PC-9 (cell line): ENCODE results near the gene UBE2S. TPM values are rescaled to one million over a fixed set of nuclear protein-coding genes. Genes with fewer than 3 reads are reported as not detected.

ENCODE experiments used
- BruUV-seq: library from RNA; stranded (reverse); fragments of 400-500 nt; replicated peaks from 2 replicates; lab custom pipeline; 2021; lab: Mats Ljungman, UMichigan
- CTCF ChIA-PET: fragments of 300-600 bp; sonication (Branson Sonifier 250); formaldehyde crosslinking; loops from one replicate; lab custom pipeline; 2022; ENCODE audit warnings: antibody characterized with exemption; lab: Charles Lee
- POLR2A ChIA-PET: fragments of 300-600 bp; sonication (Branson Sonifier 250); formaldehyde crosslinking; loops from one replicate; lab custom pipeline; 2022; ENCODE audit warnings: antibody characterized with exemption; ENCODE audit not compliant: unreplicated experiment; lab: Charles Lee
- DNase-seq, 2 experiments: peaks; one replicate each; pipeline versions ENCODE4 v3.0.0 to v3.0.0-alpha.2; 2015 to 2022; ENCODE audit warnings: mixed read lengths in 1 of 2
- H2AFZ ChIP-seq: fragments of 200-600 bp; sonication (generic); 2 replicates; pipeline ENCODE4 v1.8.1; 2017; ENCODE audit warnings: antibody characterized with exemption
- H3F3A ChIP-seq: fragments of 200-600 bp; sonication (generic); 2 replicates; pipeline ENCODE4 v1.8.1; 2017; ENCODE audit warnings: antibody characterized with exemption, mild to moderate bottlenecking, low read depth; ENCODE audit not compliant: insufficient read depth
- H3K27ac ChIP-seq: fragments of 200-600 bp; sonication (generic); 2 replicates; pipeline ENCODE4 v1.6.1; 2016; ENCODE audit warnings: mixed run types
- H3K27me3 ChIP-seq: fragments of 200-600 bp; sonication (generic); 2 replicates; pipeline ENCODE4 v1.6.1; 2016; ENCODE audit warnings: low read depth, mixed run types; ENCODE audit not compliant: insufficient read depth
- H3K36me3 ChIP-seq: fragments of 200-600 bp; sonication (generic); 2 replicates; pipeline ENCODE4 v1.6.1; 2016; ENCODE audit warnings: low read depth, mixed run types
- H3K4me1 ChIP-seq: fragments of 200-600 bp; sonication (generic); replicated peaks from 2 replicates; pipeline ENCODE4 v1.6.1; 2016; ENCODE audit warnings: mixed run types; ENCODE audit not compliant: insufficient read depth
- H3K4me2 ChIP-seq: fragments of 200-600 bp; sonication (generic); 2 replicates; pipeline ENCODE4 v1.6.1; 2017; ENCODE audit warnings: mixed run types
- H3K4me3 ChIP-seq: fragments of 200-600 bp; sonication (generic); 2 replicates; pipeline ENCODE4 v1.6.1; 2016; ENCODE audit warnings: mixed run types
- H3K79me2 ChIP-seq: fragments of 200-600 bp; sonication (generic); 2 replicates; pipeline ENCODE4 v1.6.1; 2017; ENCODE audit warnings: low read depth, mixed run types
- H3K9me2 ChIP-seq: fragments of 200-600 bp; sonication (generic); 2 replicates; pipeline ENCODE4 v1.8.1; 2017; ENCODE audit warnings: mild to moderate bottlenecking; ENCODE audit not compliant: insufficient read depth
- H3K9me3 ChIP-seq: fragments of 200-600 bp; sonication (generic); 2 replicates; pipeline ENCODE4 v1.8.1; 2016; ENCODE audit warnings: low read depth; ENCODE audit not compliant: insufficient read depth
- H4K20me1 ChIP-seq: fragments of 200-600 bp; sonication (generic); 2 replicates; pipeline ENCODE4 v1.8.1; 2017; ENCODE audit not compliant: insufficient read depth
- EZH2 ChIP-seq: fragments of 200-600 bp; sonication (generic); IDR thresholded peaks from 2 replicates; pipeline ENCODE4 v1.8.0; 2017; ENCODE audit warnings: antibody characterized with exemption, low read depth
- intact Hi-C: fragments of 100-400 bp; cut with micrococcal nuclease; formaldehyde crosslinking; loops from one replicate; pipeline ENCODE4 v1.10.0; 2022; ENCODE audit not compliant: unreplicated experiment
- total RNA-seq: library from RNA; stranded (reverse); gene quantifications from 2 replicates; pipeline ENCODE4 v1.2.3, GENCODE V29; 2021
- TF ChIP-seq, protein P1 (sequence below): fragments of 200-600 bp; sonication (generic); conservative IDR thresholded peaks from 2 replicates; pipeline ENCODE4 v1.6.1; 2017; ENCODE audit warnings: mixed run types, antibody characterized with exemption, mild to moderate bottlenecking, moderate library complexity

UBE2S gene
- total RNA-seq, 1 experiment from 2014 or later, result 359 TPM

DNA sequence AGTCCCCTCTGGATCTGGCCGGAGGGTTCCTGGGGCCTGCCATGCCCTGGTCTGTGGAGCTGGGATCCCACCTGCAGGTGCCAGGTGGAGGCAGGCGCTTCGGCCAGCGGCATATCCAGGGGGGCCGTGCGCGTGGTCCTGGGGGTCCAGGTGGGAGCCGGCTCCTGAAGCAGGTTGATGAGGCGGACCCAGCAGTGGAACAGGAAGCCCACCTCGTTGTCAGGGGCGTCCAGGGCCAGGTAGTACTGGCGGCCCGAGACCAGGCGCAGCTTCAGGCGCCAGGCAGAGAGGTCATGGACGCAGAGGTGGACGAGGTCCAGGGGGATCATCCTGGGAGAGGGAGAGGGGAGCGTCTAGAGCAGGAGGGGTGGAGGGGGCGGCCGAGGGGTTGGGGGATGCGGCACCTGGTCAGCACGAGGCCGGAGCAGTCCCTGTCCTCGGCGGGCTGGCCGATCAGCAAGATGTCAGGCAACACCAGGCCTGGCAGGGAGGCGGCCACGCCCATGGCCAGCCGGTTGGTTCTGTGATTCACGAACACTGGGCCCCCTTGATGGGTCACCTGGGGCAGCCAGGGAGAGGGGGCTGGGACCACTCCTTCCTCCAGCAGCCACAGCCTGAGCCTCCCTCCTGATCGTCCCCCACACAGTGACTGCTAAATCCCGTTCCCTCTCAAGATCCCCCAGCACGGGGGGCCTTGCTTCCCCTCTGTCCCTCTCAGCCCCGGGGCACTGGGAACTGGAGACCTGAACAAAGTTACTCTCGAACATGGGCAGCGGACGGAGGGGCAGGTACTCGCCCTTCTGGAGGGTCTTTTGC, 45.2 kb downstream of the UBE2S start:
- Histone ChIP-seq H3K27me3 (no peaks in the 10 kb centered on the region), H2AFZ (no peak overlapping the region), H3K36me3 (no peaks in the 10 kb centered on the region), H3F3A (peaks cover 15% of the 10 kb centered on the region; the same call in 1 of the 2 replicates), H3K27ac (no peak overlapping the region), H4K20me1 (no peaks in the 10 kb centered on the region), H3K79me2 (no peaks in the 10 kb centered on the region), H3K9me2 (no peaks in the 10 kb centered on the region), H3K9me3 (no peaks in the 10 kb centered on the region), H3K4me2 (no peak overlapping the region), H3K4me3 (no peak overlapping the region), H3K4me1 (no peaks in the 10 kb centered on the region)
- CTCF ChIA-PET, result no interaction called here
- BruUV-seq, result no TSS peak
- no peak for TF ChIP-seq EZH2
- TF ChIP-seq, protein P1, sequence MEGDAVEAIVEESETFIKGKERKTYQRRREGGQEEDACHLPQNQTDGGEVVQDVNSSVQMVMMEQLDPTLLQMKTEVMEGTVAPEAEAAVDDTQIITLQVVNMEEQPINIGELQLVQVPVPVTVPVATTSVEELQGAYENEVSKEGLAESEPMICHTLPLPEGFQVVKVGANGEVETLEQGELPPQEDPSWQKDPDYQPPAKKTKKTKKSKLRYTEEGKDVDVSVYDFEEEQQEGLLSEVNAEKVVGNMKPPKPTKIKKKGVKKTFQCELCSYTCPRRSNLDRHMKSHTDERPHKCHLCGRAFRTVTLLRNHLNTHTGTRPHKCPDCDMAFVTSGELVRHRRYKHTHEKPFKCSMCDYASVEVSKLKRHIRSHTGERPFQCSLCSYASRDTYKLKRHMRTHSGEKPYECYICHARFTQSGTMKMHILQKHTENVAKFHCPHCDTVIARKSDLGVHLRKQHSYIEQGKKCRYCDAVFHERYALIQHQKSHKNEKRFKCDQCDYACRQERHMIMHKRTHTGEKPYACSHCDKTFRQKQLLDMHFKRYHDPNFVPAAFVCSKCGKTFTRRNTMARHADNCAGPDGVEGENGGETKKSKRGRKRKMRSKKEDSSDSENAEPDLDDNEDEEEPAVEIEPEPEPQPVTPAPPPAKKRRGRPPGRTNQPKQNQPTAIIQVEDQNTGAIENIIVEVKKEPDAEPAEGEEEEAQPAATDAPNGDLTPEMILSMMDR, result no peak
- intact Hi-C loops, result no loop called here
- DNase-seq, result no peak
- POLR2A ChIA-PET, result interaction anchor here (0.6 kb wide), 1 partner anchor 22 kb away, joined by 5 read pairs; the partner anchor contains the start of gene TMEM238

DNA sequence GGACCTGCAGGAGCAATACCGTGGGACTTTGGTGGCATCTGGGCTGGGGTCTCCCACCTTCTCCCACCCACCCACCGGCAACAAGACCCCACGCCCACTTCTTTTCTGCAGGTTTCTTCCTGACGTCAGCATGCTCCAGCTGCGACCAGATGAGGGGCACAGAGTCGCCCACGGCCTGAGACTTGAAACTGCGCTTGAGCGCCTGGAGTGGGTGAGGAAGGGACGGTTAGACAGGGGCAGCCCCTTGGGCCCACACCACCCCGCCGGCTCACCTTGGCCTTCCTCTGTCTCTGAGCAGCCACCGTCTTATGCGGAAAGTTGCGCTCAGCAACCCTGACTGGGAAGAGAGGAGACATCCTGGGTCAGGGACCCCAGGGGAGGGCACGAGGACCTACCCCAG, 46.7 kb downstream of the UBE2S start:
- no peaks in the 10 kb centered on the region for H3K9me3 ChIP-seq
- peaks cover 17% of the 10 kb centered on the region; the same call in 1 of the 2 replicates for H3F3A ChIP-seq
- TF ChIP-seq EZH2, result no peak
- TF ChIP-seq, protein P1, result no peak
- H3K27ac ChIP-seq, result no peak overlapping the region
- H3K79me2 ChIP-seq, result no peaks in the 10 kb centered on the region
- no peak for DNase-seq
- peaks cover 5% of the 10 kb centered on the region for H3K27me3 ChIP-seq
- POLR2A ChIA-PET, result no interaction called here
- H3K4me1 ChIP-seq, result no peaks in the 10 kb centered on the region
- no peak overlapping the region for H3K4me2 ChIP-seq
- H3K36me3 ChIP-seq, result no peaks in the 10 kb centered on the region
- BruUV-seq, result no TSS peak
- intact Hi-C loops, result no loop called here
- CTCF ChIA-PET, result no interaction called here
- no peaks in the 10 kb centered on the region for H3K9me2 ChIP-seq
- H2AFZ ChIP-seq, result no peak overlapping the region
- H3K4me3 ChIP-seq, result no peak overlapping the region
- no peaks in the 10 kb centered on the region for H4K20me1 ChIP-seq

DNA sequence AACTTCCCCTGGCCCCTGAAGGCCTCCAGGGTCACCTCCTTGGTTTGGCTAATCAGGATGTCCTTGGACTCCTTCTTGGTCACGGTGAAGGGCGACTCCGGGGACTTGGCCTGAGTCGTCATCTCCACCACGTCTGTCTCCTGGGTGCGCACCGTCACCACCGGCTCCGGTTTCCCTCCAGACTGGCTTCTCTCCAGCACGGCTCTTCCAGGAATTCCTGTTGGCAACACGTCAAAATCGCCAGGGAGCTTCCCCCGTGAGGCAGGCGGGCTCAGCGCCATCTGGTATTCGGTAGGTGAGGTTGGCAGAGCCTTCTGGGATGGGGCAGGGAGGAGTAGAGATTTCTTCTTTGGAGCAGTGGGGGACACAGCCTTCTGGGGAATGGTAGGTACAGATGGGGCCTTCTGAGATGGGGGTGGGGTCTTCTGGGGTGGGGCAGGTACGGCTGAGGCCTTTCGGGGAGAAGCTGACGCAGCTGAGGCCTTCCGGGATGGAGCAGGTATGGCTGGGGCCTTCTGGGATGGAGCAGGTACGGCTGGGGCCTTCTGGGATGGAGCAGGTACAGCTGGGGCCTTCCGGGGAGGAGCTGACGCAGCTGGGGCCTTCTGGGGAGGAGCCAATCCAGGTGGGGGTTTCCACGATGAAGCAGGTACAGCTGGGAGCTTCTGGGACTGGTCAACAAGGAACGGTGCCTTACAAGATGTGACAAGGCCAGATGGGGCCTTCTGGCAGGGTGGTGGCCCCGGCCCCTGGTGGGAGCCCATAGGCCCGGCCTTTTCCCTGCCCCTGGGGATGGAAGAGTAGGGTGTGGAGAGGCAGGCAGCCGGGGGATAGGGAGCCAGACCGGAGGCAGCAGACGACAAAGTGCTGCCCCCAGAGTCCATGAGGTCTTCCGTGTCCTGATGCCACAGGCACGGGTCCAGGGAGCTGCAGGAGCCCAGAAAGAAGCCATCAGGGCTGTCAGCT, 48.4 kb downstream of the UBE2S start:
- Histone ChIP-seq H4K20me1 (no peaks in the 10 kb centered on the region), H3F3A (peaks cover 18% of the 10 kb centered on the region), H3K4me3 (no peak overlapping the region), H2AFZ (no peak overlapping the region), H3K27ac (no peak overlapping the region), H3K4me1 (peaks cover 6% of the 10 kb centered on the region; the same call in 1 of the 2 replicates), H3K9me3 (no peaks in the 10 kb centered on the region), H3K27me3 (peaks cover 5% of the 10 kb centered on the region), H3K4me2 (no peak overlapping the region), H3K9me2 (no peaks in the 10 kb centered on the region), H3K36me3 (no peaks in the 10 kb centered on the region), H3K79me2 (no peaks in the 10 kb centered on the region)
- ChIA-PET POLR2A (interaction anchor here (0.5 kb wide), 1 partner anchor 116 kb away, joined by 3 read pairs; no protein-coding TSS in a partner anchor), CTCF (no interaction called here)
- no peak for TF ChIP-seq EZH2
- TF ChIP-seq, protein P1, result no peak
- DNase-seq, result no peak
- no TSS peak for BruUV-seq
- intact Hi-C loops, result no loop called here
